Measurements from ENCODE around the gene MYH11. TPM values are rescaled to one million over a fixed set of nuclear protein-coding genes. Genes with fewer than 3 reads are reported as not detected.
"Not testable (repeated sequence)": the region's sequence is repeated elsewhere in the genome, so short reads cannot be mapped to it uniquely, and the experiment has no call there.

Gene MYH11

DNA sequence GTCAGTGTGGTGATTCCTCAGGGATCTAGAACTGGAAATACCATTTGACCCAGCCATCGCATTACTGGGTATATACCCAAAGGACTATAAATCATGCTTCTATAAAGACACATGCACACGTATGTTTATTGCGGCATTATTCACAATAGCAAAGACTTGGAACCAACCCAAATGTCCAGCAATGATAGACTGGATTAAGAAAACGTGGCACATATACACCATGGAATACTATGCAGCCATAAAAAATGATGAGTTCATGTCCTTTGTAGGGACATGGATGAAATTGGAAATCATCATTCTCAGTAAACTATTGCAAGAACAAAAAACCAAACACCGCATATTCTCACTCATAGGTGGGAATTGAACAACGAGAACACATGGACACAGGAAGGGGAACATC, 201.3 kb downstream of the MYH11 start:
- H2BK120ac ChIP-seq (ENCODE audit: low read depth, low read length); H3K27ac ChIP-seq (replicated peaks; ENCODE audit: low read length); H3K4me2 ChIP-seq (ENCODE audit: insufficient read depth, low read length, poor library complexity, severe bottlenecking); H3K14ac ChIP-seq (ENCODE audit: low read length); H3K4me1 ChIP-seq (ENCODE audit: control insufficient read depth in 2 of 2, insufficient read depth in 1 of 2, low read depth in 1 of 2, low read length in 2 of 2); H2AK5ac ChIP-seq (ENCODE audit: low read depth, low read length); H3K9ac ChIP-seq (ENCODE audit: low read depth, low read length, poor library complexity); H4K8ac ChIP-seq (ENCODE audit: low read depth, low read length); H2BK12ac ChIP-seq (ENCODE audit: low read length); H3K9me3 ChIP-seq (replicated peaks in 1 of 2; ENCODE audit: control insufficient read depth in 2 of 2, insufficient read depth in 1 of 2, low read depth in 1 of 2, low read length in 2 of 2); H3K4ac ChIP-seq (ENCODE audit: low read length); H3K79me1 ChIP-seq (ENCODE audit: low read depth, low read length); H3K4me3 ChIP-seq (ENCODE audit: low read length in 2 of 2); H3K23ac ChIP-seq (ENCODE audit: low read depth, low read length, poor library complexity); H2BK15ac ChIP-seq (ENCODE audit: low read length); H2BK5ac ChIP-seq (ENCODE audit: low read length); H3K18ac ChIP-seq (ENCODE audit: low read length); DNase-seq (ENCODE audit: low spot score); H3K27me3 ChIP-seq (ENCODE audit: control insufficient read depth in 3 of 3, insufficient read depth in 3 of 3, low read depth in 1 of 3, low read length in 3 of 3); H2AFZ ChIP-seq (ENCODE audit: low read length); H4K91ac ChIP-seq (ENCODE audit: low read depth, low read length, poor library complexity): not testable (repeated sequence)
- WGBS, 2 donors (ENCODE audit: extremely low coverage in 2 of 2, insufficient read length in 2 of 2, insufficient replicate concordance in 1 of 2), result no CpG with 5 or more reads among the region's 6 CpGs
- peaks cover 3 to 17% of the 10 kb centered on the region in 2 donors for H3K36me3 ChIP-seq (replicated peaks in 1 of 2; ENCODE audit: control insufficient read depth in 2 of 2, insufficient read depth in 2 of 2, low read length in 2 of 2)

DNA sequence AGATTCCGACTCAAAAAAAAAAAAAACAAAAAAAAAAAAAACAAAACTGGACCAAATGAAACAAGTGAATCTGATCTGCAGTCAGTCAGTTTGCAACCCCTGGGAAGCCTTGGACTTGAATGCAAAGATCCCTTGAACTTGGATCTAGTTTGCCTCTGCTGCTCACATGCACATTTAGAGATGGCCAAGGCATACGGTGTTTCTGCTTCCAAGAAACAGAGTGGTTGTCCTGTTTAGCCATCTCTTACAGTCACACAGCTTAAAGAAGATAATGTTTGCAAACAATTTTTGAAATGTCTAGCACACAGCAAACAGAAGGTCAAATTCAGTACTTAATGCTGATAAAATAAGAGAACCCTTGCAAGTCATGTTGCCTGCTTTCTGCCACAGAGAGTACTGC, 202.2 kb downstream of the MYH11 start:
- Histone ChIP-seq H3K4me2 (ENCODE audit: insufficient read depth, low read length, poor library complexity, severe bottlenecking) (no peak overlapping the region), H3K23ac (ENCODE audit: low read depth, low read length, poor library complexity) (no peak overlapping the region), H4K8ac (ENCODE audit: low read depth, low read length) (no peak overlapping the region), H3K27me3 (ENCODE audit: control insufficient read depth in 3 of 3, insufficient read depth in 3 of 3, low read depth in 1 of 3, low read length in 3 of 3) (no peaks in the 10 kb centered on the region), H2BK120ac (ENCODE audit: low read depth, low read length) (no peak overlapping the region), H3K79me1 (ENCODE audit: low read depth, low read length) (peaks cover 6% of the 10 kb centered on the region), H2AFZ (ENCODE audit: low read length) (no peak overlapping the region), H4K91ac (ENCODE audit: low read depth, low read length, poor library complexity) (no peak overlapping the region), H3K4me1 (ENCODE audit: control insufficient read depth in 2 of 2, insufficient read depth in 1 of 2, low read depth in 1 of 2, low read length in 2 of 2) (peaks cover 1 to 2% of the 10 kb centered on the region in 2 donors), H3K27ac (replicated peaks; ENCODE audit: low read length) (no peak overlapping the region), H2BK15ac (ENCODE audit: low read length) (no peak overlapping the region), H3K36me3 (replicated peaks in 1 of 2; ENCODE audit: control insufficient read depth in 2 of 2, insufficient read depth in 2 of 2, low read length in 2 of 2) (peaks cover 3 to 17% of the 10 kb centered on the region in 2 donors), H3K14ac (ENCODE audit: low read length) (no peak overlapping the region), H3K4me3 (ENCODE audit: low read length in 2 of 2) (no peak overlapping the region), H2AK5ac (ENCODE audit: low read depth, low read length) (no peak overlapping the region), H2BK12ac (ENCODE audit: low read length) (no peak overlapping the region), H3K18ac (ENCODE audit: low read length) (no peak overlapping the region), H2BK5ac (ENCODE audit: low read length) (no peak overlapping the region), H3K4ac (ENCODE audit: low read length) (no peak overlapping the region), H3K9ac (ENCODE audit: low read depth, low read length, poor library complexity) (no peak overlapping the region), H3K9me3 (replicated peaks in 1 of 2; ENCODE audit: control insufficient read depth in 2 of 2, insufficient read depth in 1 of 2, low read depth in 1 of 2, low read length in 2 of 2) (no peaks in the 10 kb centered on the region)
- no CpG with 5 or more reads among the region's 2 CpGs for WGBS, 2 donors (ENCODE audit: extremely low coverage in 2 of 2, insufficient read length in 2 of 2, insufficient replicate concordance in 1 of 2)
- DNase-seq (ENCODE audit: low spot score), result no peak

DNA sequence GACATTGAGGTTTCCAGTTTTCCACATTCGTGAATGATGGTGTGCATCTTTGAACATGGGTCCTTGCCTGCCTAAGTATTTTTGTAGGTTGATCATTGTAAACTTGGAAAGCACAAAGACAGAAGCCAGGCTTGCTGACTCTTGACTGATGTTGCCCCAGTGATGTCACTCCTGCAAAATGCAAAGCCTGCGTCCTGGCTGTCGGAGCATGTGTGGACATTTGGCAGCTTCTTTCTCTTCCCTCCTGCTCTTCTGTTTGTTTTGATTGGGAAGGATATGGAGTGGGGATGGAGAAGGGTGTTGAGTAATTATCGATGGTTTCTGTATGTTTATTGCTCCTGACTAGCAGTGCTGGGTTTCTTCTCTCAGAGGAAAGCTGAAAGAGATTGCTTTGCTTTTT, 203.6 kb downstream of the MYH11 start:
- Histone ChIP-seq H3K27me3 (ENCODE audit: control insufficient read depth in 3 of 3, insufficient read depth in 3 of 3, low read depth in 1 of 3, low read length in 3 of 3) (no peaks in the 10 kb centered on the region), H3K4ac (ENCODE audit: low read length) (no peak overlapping the region), H4K8ac (ENCODE audit: low read depth, low read length) (no peak overlapping the region), H2BK5ac (ENCODE audit: low read length) (no peak overlapping the region), H2BK12ac (ENCODE audit: low read length) (no peak overlapping the region), H3K27ac (replicated peaks; ENCODE audit: low read length) (no peak overlapping the region), H2AK5ac (ENCODE audit: low read depth, low read length) (no peak overlapping the region), H3K9me3 (replicated peaks in 1 of 2; ENCODE audit: control insufficient read depth in 2 of 2, insufficient read depth in 1 of 2, low read depth in 1 of 2, low read length in 2 of 2) (no peaks in the 10 kb centered on the region), H3K14ac (ENCODE audit: low read length) (no peak overlapping the region), H3K4me3 (ENCODE audit: low read length in 2 of 2) (no peak overlapping the region), H2BK120ac (ENCODE audit: low read depth, low read length) (no peak overlapping the region), H3K18ac (ENCODE audit: low read length) (no peak overlapping the region), H3K4me2 (ENCODE audit: insufficient read depth, low read length, poor library complexity, severe bottlenecking) (no peak overlapping the region), H3K4me1 (ENCODE audit: control insufficient read depth in 2 of 2, insufficient read depth in 1 of 2, low read depth in 1 of 2, low read length in 2 of 2) (peaks cover 3 to 4% of the 10 kb centered on the region in 2 donors), H3K36me3 (replicated peaks in 1 of 2; ENCODE audit: control insufficient read depth in 2 of 2, insufficient read depth in 2 of 2, low read length in 2 of 2) (peaks cover 3 to 14% of the 10 kb centered on the region in 2 donors), H3K23ac (ENCODE audit: low read depth, low read length, poor library complexity) (no peak overlapping the region), H3K9ac (ENCODE audit: low read depth, low read length, poor library complexity) (no peak overlapping the region), H2AFZ (ENCODE audit: low read length) (no peak overlapping the region), H3K79me1 (ENCODE audit: low read depth, low read length) (peaks cover 6% of the 10 kb centered on the region), H4K91ac (ENCODE audit: low read depth, low read length, poor library complexity) (no peak overlapping the region), H2BK15ac (ENCODE audit: low read length) (no peak overlapping the region)
- DNase-seq (ENCODE audit: low spot score), result no peak
- 100% methylated on average over 1 of the region's 4 CpGs; no CpG with 5 or more reads in 1 of the 2 donors for WGBS, 2 donors (ENCODE audit: extremely low coverage in 2 of 2, insufficient read length in 2 of 2, insufficient replicate concordance in 1 of 2)

Small RNA genes lying within 50 kb of the gene (small RNA-seq; reads per million reads assigned to genes)
- gene RNU6-213P (ENCODE audit: insufficient read depth), result not detected
